ENCODE data around the gene ALG8. TPM values are rescaled to one million over a fixed set of nuclear protein-coding genes. Genes with fewer than 3 reads are reported as not detected.

Gene ALG8
- total and polyA plus RNA-seq, 12 donors: 9.6 to 69.1 (median 16.8) TPM

DNA sequence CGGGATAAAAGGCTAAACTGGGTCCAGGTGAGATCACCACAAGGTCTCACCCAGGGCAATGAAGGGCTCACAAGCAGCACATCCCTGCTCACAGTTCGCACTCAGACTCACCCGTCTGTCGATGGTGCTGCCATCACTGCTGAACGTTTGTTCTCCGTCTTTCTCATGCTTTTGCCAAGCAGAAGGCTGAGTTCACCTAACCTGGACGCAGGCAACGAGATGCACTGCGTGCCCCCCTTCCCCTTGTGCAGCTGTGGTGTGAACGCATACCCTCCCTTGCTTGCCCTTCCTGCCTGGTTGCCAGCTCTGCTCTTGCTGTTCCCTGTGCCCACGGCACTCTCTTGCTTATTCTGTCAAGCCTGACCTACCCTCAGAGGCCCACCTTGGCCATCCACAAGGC is 31.0 kb upstream of the ALG8 start:
- peaks cover 14 to 37% (median 28%) of the 10 kb centered on the region in 9 donors for H3K4me1 ChIP-seq
- H3K4me3 ChIP-seq: no peak overlapping the region
- no peak for DNase-seq
- intact Hi-C loops (cut with DNase I): loop anchor here in 1 of 10 donors (1.0 kb wide), 1 partner anchor 30 kb away; no protein-coding TSS in a partner anchor
- TF ChIP-seq, protein P1, sequence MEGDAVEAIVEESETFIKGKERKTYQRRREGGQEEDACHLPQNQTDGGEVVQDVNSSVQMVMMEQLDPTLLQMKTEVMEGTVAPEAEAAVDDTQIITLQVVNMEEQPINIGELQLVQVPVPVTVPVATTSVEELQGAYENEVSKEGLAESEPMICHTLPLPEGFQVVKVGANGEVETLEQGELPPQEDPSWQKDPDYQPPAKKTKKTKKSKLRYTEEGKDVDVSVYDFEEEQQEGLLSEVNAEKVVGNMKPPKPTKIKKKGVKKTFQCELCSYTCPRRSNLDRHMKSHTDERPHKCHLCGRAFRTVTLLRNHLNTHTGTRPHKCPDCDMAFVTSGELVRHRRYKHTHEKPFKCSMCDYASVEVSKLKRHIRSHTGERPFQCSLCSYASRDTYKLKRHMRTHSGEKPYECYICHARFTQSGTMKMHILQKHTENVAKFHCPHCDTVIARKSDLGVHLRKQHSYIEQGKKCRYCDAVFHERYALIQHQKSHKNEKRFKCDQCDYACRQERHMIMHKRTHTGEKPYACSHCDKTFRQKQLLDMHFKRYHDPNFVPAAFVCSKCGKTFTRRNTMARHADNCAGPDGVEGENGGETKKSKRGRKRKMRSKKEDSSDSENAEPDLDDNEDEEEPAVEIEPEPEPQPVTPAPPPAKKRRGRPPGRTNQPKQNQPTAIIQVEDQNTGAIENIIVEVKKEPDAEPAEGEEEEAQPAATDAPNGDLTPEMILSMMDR (IDR thresholded peaks at IDR 0.05): no peak
- WGBS, 2 donors: 93 to 97% methylated on average over 11 of the region's 11 CpGs
- peak overlapping the region in 5 of 10 donors; percentile 70 to 92 (median 89) for H3K27ac ChIP-seq
- no peak for ATAC-seq
- peaks cover 0 to 34% (median 9%) of the 10 kb centered on the region in 9 donors for H3K36me3 ChIP-seq
- H3K9me3 ChIP-seq: no peaks in the 10 kb centered on the region
- H3K27me3 ChIP-seq: no peaks in the 10 kb centered on the region

DNA sequence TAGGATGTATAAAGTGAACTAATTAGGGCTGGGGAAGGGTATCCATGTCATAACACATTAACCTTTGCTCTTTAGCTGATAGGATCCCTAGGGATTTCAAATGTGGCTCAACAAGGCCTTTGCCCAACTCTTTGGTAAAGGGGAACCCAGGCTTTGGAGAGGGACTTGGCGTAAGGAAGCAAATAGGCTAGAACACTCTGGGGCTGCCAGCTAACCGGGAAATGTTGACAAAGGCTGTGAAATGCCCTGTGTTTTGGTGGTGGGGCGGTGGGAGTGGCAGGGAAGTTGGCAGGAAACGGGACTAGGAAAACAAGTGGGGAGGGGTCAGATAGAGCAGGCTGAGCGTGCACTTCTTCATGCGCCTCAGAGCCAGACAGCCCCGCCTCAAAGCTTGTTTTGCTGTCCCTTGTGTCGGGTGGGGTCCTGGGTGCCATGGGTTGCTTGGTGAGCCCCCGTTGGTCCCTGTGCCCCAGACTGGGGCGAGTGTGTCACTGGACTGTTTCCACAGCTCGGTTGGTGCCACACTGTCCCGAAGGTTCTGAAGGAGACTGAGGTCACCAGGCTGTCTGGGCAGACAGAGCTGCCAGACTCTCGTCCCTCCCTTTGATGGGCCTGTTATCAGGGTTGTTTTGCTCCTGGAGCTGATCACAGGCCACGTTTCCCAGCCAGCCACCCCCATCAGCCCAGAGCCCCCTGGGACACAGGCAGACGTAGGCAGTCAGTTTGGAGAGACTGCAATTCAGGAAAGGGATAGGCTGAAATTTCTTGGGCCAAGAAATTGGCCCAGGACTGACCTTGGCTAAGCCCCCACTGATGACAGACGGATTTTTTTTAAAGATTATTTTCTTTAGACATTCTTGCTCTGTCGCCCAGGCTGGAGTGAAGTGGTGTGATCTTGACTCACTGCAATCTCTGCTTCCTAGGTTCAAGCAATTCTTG is 29.4 kb upstream of the ALG8 start:
- DNase-seq (peak; percentile 87 to 90), ATAC-seq (peak; percentile 91 to 95 (median 94))
- intact Hi-C loops (cut with DNase I): loop anchor here in 2 of 10 donors (10.0 kb wide), 1 partner anchor 256 kb away; no protein-coding TSS in a partner anchor
- Histone ChIP-seq H3K9me3 (peaks cover 0 to 6% (median 0%) of the 10 kb centered on the region in 11 donors), H3K4me1 (peaks cover 14 to 45% (median 32%) of the 10 kb centered on the region in 9 donors), H3K36me3 (peaks cover 0 to 24% (median 4%) of the 10 kb centered on the region in 9 donors), H3K27me3 (no peaks in the 10 kb centered on the region), H3K27ac (peak overlapping the region; percentile 70 to 92 (median 86)), H3K4me3 (no peak overlapping the region)
- TF ChIP-seq, protein P1 (IDR thresholded peaks at IDR 0.05): no peak
- 18 to 28% methylated on average over 17 of the region's 17 CpGs for WGBS, 2 donors

DNA sequence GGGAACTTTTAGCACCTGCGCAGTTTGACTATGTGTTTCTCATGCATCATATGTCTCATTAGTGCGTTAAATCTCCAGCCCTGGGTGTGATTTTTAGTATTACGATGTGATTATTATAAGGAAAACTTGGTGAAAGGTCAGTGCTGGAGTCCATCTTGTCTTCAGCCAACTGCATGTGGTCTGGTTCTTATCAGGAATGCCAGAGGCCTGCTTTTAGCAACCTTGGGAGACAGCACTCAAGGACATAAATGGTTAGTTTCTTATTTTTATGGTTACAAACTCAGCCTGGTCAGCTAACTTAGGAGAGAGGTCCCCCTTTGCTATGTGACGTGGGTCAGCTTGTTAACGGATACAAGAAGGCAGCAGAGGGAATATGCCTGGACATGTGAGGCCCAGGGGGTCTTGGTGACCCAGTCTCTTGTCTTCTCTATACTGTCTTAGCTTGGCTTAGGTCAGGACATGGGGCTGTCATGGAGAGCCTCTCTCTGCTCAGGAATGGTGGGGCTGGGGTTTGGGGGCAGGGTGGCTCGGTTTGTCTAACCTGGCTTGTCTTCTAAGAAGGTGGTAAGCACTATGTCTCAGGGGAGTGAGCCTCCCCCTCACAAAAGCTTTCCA is 27.5 kb upstream of the ALG8 start:
- TF ChIP-seq, protein P1 (IDR thresholded peaks at IDR 0.05): no peak
- Histone ChIP-seq H3K4me1 (peaks cover 14 to 61% (median 40%) of the 10 kb centered on the region in 9 donors), H3K27ac (peak overlapping the region in 7 of 10 donors; percentile 14 to 92 (median 41)), H3K9me3 (peaks cover 0 to 6% (median 0%) of the 10 kb centered on the region in 11 donors), H3K4me3 (no peak overlapping the region), H3K27me3 (no peaks in the 10 kb centered on the region), H3K36me3 (peaks cover 0 to 5% (median 0%) of the 10 kb centered on the region in 9 donors)
- WGBS, 2 donors: 81 to 89% methylated on average over 6 of the region's 6 CpGs
- ATAC-seq: no peak
- intact Hi-C loops (cut with DNase I): loop anchor here in 2 of 10 donors (10.0 kb wide), 1 partner anchor 258 kb away; no protein-coding TSS in a partner anchor
- no peak for DNase-seq

DNA sequence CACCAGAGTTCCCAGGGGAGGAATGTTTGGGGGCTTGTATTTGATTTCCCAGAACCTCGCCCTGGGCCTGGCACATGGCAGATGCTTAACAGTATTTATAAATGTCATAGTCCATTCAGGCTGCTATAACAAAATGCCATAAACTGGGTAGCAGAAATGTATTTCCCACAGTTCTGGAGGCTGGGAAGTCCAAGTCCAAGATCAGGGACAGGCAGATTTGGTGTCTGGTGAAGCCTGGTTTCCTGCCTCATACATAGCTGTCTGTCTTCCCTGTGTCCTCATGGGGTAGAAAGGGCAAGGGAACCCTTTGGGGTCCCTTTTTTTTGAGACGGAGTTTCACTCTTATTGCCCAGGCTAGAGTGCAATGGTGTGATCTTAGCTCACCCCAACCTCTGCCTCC is 25.0 kb upstream of the ALG8 start:
- H3K36me3 ChIP-seq: no peaks in the 10 kb centered on the region
- intact Hi-C loops (cut with DNase I): loop anchor here in 2 of 10 donors (10.0 kb wide), 1 partner anchor 260 kb away; no protein-coding TSS in a partner anchor
- H3K4me1 ChIP-seq: peaks cover 11 to 58% (median 40%) of the 10 kb centered on the region in 9 donors
- TF ChIP-seq, protein P1 (IDR thresholded peaks at IDR 0.05): no peak
- no peak overlapping the region for H3K4me3 ChIP-seq
- H3K9me3 ChIP-seq: peaks cover 0 to 6% (median 0%) of the 10 kb centered on the region in 11 donors
- no peak for DNase-seq
- H3K27ac ChIP-seq: peak overlapping the region in 7 of 10 donors; percentile 9 to 69 (median 33)
- H3K27me3 ChIP-seq: no peaks in the 10 kb centered on the region
- ATAC-seq: no peak
- 97 to 99% methylated on average over 2 of the region's 2 CpGs for WGBS, 2 donors
